ENCODE data around the gene NPM3. TPM values are rescaled to one million over a fixed set of nuclear protein-coding genes. Genes with fewer than 3 reads are reported as not detected.

The NPM3 gene
- polyA plus RNA-seq, 1 of the 3 experiments (the other 2 are of a cell fraction) = 105 TPM

- TF ChIP-seq ZBTB33 (IDR thresholded peaks at IDR 0.05; ENCODE audit: borderline replicate concordance, low read depth) = no peak
- TF ChIP-seq FOXM1 (IDR thresholded peaks at IDR 0.05; ENCODE audit: low read depth) = no peak
- TF ChIP-seq USF2 (IDR thresholded peaks at IDR 0.05; ENCODE audit: borderline replicate concordance, low read depth, low read length) = no peak
- TF ChIP-seq SIN3A (IDR thresholded peaks at IDR 0.05; ENCODE audit: borderline replicate concordance, low read depth, low read length) = no peak
- no peak for TF ChIP-seq FOSL2 (IDR thresholded peaks at IDR 0.05; ENCODE audit: borderline replicate concordance, low read depth)
- TF ChIP-seq YY1 (IDR thresholded peaks at IDR 0.05; ENCODE audit: low read depth) = no peak
- no peak for TF ChIP-seq NRF1 (IDR thresholded peaks at IDR 0.05; ENCODE audit: low read depth, low read length)
- no peak for TF ChIP-seq SMC3 (IDR thresholded peaks at IDR 0.05; ENCODE audit: low read depth, low read length)
- TF ChIP-seq JUND (IDR thresholded peaks at IDR 0.05) = no peak
Observed at GRCh38 chr10:101745074-101745696, 38.1 kb downstream of the NPM3 start (continued).

- CTCF ChIA-PET = interaction anchor here (1.3 to 1.4 kb wide), 2 partner anchors 141 to 602 kb away, joined by 3 read pairs; no protein-coding TSS in a partner anchor
- WGBS (ENCODE audit: low lambda C conversion rate) = 61% methylated on average over 3 of the region's 3 CpGs
- POLR2A ChIA-PET = no interaction called here
- H3K79me2 ChIP-seq (ENCODE audit: insufficient read depth) = no peaks in the 10 kb centered on the region
- no peak for DNase-seq
- H4K20me1 ChIP-seq (ENCODE audit: insufficient read depth) = no peaks in the 10 kb centered on the region
- no peak overlapping the region for H3K9ac ChIP-seq
- H3K9me3 ChIP-seq = no peaks in the 10 kb centered on the region
- H3K9me2 ChIP-seq = no peaks in the 10 kb centered on the region
- H3K36me3 ChIP-seq (replicated peaks in 1 of 2; ENCODE audit: control insufficient read depth in 1 of 2, insufficient read depth in 2 of 2, low read length in 1 of 2) = no peaks in the 10 kb centered on the region
- no peak overlapping the region for H3K4me3 ChIP-seq (ENCODE audit: low read depth in 2 of 2, low read length in 1 of 2)
- TF ChIP-seq JUND (IDR thresholded peaks at IDR 0.05) (no peak), TAF1 (IDR thresholded peaks at IDR 0.05; ENCODE audit: borderline replicate concordance, low read depth, low read length) (no peak), SIN3A (IDR thresholded peaks at IDR 0.05; ENCODE audit: borderline replicate concordance, low read depth, low read length) (no peak)
- H2AFZ ChIP-seq (ENCODE audit: low read depth) = no peak overlapping the region
- H3K27me3 ChIP-seq (ENCODE audit: insufficient read depth) = no peaks in the 10 kb centered on the region; the same call in 1 of the 2 replicates
- H3K27ac ChIP-seq (ENCODE audit: low read depth in 2 of 2, low read length in 1 of 2) = no peak overlapping the region
- H3K4me2 ChIP-seq = no peak overlapping the region
- no peaks in the 10 kb centered on the region for H3F3A ChIP-seq (replicated peaks; ENCODE audit: insufficient read depth)
- H3K4me1 ChIP-seq (ENCODE audit: control insufficient read depth in 1 of 2, insufficient read depth in 2 of 2, low read depth in 1 of 2, low read length in 1 of 2) = no peaks in the 10 kb centered on the region
Observed at GRCh38 chr10:101744267-101744666, 39.0 kb downstream of the NPM3 start.

- ChIA-PET CTCF (no interaction called here), POLR2A (no interaction called here)
- no peaks in the 10 kb centered on the region for H3K4me1 ChIP-seq (ENCODE audit: control insufficient read depth in 1 of 2, insufficient read depth in 2 of 2, low read depth in 1 of 2, low read length in 1 of 2)
Observed at GRCh38 chr10:101741938-101742337, 41.3 kb downstream of the NPM3 start.

More at GRCh38 chr10:101741938-101742337, 41.3 kb downstream of the NPM3 start:
- TF ChIP-seq ELF1 (IDR thresholded peaks at IDR 0.05) = no peak
- no peak for TF ChIP-seq EP300 (IDR thresholded peaks at IDR 0.05; ENCODE audit: borderline replicate concordance in 1 of 2, low read depth in 1 of 2, low read length in 1 of 2)
- no peak for TF ChIP-seq NRF1 (IDR thresholded peaks at IDR 0.05; ENCODE audit: low read depth, low read length)
- TF ChIP-seq PBX3 (IDR thresholded peaks at IDR 0.05) = no peak
- TF ChIP-seq FOXJ3 (CRISPR knock-in tag; IDR thresholded peaks at IDR 0.05) = no peak
- no peak for TF ChIP-seq NFIC (IDR thresholded peaks at IDR 0.05; ENCODE audit: borderline replicate concordance)
- no peak for TF ChIP-seq TCF12 (IDR thresholded peaks at IDR 0.05)
- TF ChIP-seq JUND (IDR thresholded peaks at IDR 0.05) = no peak
- TF ChIP-seq MEF2A (IDR thresholded peaks at IDR 0.05; ENCODE audit: borderline replicate concordance, low read depth) = no peak
- no peak for TF ChIP-seq EZH2phosphoT487 (IDR thresholded peaks at IDR 0.05; ENCODE audit: borderline replicate concordance, low read depth)
- no peak for TF ChIP-seq REST (IDR thresholded peaks at IDR 0.05; ENCODE audit: low read depth, low read length)
- no peak for TF ChIP-seq FOXM1 (IDR thresholded peaks at IDR 0.05; ENCODE audit: low read depth)
- Histone ChIP-seq H3K36me3 (replicated peaks in 1 of 2; ENCODE audit: control insufficient read depth in 1 of 2, insufficient read depth in 2 of 2, low read length in 1 of 2) (no peaks in the 10 kb centered on the region), H3K4me2 (no peak overlapping the region), H3F3A (replicated peaks; ENCODE audit: insufficient read depth) (no peaks in the 10 kb centered on the region), H3K9ac (no peak overlapping the region), H3K9me2 (no peaks in the 10 kb centered on the region), H2AFZ (ENCODE audit: low read depth) (no peak overlapping the region), H3K27me3 (ENCODE audit: insufficient read depth) (no peaks in the 10 kb centered on the region; the same call in 1 of the 2 replicates), H3K4me3 (ENCODE audit: low read depth in 2 of 2, low read length in 1 of 2) (no peak overlapping the region), H3K79me2 (ENCODE audit: insufficient read depth) (no peaks in the 10 kb centered on the region), H3K27ac (ENCODE audit: low read depth in 2 of 2, low read length in 1 of 2) (no peak overlapping the region), H3K9me3 (no peaks in the 10 kb centered on the region), H4K20me1 (ENCODE audit: insufficient read depth) (no peaks in the 10 kb centered on the region)
- DNase-seq = no peak
- WGBS (ENCODE audit: low lambda C conversion rate) = 42% methylated on average over 2 of the region's 2 CpGs

Measured in SK-N-SH (cell line).